ENCODE data around the gene TEX13D.
"Not testable (repeated sequence)": the region's sequence is repeated elsewhere in the genome, so short reads cannot be mapped to it uniquely, and the experiment has no call there.

Gene TEX13D

DNA sequence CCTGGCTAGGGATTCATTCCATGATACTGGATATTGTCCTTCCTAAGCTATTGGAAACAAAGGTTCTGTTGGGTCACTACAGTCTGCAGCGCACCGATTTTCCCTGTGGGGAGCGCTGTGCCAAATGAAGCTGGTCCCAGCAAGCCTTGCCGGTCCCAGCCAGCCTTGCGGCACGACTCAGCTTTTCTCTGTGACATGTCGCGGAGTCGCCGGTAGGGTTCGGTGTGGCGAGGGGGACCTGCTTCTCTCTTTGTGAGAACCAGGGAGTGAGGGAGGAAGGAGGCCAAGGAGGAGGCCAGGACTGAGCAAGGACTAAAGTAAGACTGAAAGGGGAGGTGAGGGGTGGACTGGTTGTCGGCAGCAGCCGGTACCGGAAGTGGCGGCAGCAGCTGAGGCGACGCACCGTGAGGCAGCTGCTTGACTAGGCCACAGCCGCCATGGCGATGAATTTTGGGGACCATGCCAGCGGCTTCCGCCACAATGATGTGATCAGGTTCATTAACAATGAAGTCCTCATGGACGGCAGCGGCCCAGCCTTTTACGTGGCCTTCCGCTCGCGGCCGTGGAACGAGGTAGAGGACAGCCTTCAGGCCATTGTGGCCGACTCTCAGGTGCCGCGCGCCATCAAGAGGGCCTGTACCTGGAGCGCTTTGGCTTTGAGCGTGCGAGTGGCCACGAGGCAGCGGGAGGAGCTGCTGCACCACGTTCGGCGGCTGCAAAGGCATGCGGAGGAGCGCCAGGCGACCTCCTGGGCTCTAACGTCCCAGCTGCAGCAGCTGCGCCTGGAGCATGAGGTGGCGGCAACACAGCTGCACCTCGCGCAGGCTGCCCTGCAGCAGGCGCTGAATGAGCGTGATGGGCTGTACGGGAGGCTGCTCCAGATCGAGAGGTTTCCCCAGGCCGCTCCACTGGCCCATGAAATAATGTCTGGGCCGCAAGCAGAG is at the start of gene TEX13D:
Gene TEX13D (plus strand): TSS at position 180 of the 944 bp plus-strand sequence. CDS start 258 bp downstream, at position 438.
- DNase-seq (ENCODE audit: low read depth in 2 of 2, low spot score in 1 of 2) = no peak

DNA sequence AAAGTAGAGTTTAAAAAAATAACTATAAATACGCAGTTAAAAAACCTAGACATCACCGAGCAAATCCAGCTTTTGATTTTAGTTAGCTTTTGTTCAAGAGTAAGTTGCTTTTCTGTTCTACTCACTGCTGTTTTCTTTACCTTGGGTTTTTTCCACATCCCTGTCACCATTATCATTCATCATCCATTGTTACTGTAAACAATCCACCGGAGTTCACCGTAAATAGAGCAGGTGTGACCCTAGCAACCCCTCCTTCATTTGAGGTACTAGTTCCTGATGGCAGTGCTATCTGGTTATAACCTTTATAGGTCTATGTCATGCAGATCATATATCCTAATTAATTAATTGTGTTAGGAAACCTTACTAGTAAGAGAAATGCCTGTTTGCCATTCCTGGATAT is 43.0 kb upstream of the TEX13D start:
- DNase-seq (ENCODE audit: low read depth in 2 of 2, low spot score in 1 of 2) = no peak

DNA sequence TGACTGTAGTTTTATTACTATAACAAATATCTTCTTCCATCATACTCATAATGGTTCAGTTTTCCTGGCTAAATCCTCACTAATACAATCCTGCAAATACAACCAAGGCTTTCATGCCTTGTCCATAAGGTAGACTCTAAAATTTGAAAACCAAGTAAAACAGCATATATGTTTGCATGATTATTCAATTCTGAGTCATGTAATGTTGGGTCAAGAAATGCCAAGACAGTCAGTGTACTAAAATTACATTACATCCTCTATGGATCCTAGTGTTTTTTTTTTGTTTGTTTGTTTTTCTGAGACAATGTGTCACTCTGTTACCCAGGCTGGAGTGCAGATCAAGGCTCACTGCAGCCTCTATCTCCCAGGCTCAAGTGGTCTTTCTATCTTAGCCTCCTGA is 38.6 kb upstream of the TEX13D start:
- DNase-seq (ENCODE audit: low read depth in 2 of 2, low spot score in 1 of 2) = no peak

DNA sequence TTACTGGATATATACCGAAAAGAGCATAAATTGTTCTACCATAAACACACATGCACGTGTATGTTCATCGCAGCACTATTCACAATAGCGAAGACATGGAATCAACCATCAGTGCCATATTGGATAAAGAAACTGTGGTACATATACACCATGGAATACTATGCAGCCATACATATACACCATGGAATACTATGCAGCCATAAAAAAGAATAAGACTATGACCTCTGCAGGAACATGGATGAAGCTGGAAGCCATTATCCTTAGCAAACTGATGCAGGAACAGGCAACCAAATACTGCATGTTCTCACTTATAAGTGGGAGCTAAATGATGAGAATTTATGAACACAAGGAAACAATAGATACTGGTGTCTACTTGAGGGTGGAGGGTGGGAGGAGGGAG is 33.1 kb upstream of the TEX13D start:
- DNase-seq (ENCODE audit: low read depth in 2 of 2, low spot score in 1 of 2) = not testable (repeated sequence)

DNA sequence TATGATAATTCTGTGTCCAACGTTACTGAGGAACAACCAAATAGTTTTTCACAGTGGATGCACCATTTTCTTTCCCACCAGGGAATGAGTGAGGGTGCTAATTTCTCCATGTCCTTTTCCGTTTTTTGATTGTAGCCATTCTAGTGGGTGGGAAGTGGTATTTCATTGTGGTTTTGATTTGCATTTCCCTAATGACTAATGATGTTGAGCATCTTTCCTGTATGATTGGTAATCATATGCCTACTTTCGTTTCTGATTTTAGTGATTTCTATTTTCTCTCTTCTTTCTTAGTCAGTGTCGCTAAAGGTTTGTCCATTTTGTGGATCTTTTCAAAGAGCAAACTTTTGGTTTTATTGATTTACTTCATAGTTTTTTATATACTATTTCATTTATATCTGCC is 32.1 kb upstream of the TEX13D start:
- no peak for DNase-seq (ENCODE audit: low read depth in 2 of 2, low spot score in 1 of 2)

DNA sequence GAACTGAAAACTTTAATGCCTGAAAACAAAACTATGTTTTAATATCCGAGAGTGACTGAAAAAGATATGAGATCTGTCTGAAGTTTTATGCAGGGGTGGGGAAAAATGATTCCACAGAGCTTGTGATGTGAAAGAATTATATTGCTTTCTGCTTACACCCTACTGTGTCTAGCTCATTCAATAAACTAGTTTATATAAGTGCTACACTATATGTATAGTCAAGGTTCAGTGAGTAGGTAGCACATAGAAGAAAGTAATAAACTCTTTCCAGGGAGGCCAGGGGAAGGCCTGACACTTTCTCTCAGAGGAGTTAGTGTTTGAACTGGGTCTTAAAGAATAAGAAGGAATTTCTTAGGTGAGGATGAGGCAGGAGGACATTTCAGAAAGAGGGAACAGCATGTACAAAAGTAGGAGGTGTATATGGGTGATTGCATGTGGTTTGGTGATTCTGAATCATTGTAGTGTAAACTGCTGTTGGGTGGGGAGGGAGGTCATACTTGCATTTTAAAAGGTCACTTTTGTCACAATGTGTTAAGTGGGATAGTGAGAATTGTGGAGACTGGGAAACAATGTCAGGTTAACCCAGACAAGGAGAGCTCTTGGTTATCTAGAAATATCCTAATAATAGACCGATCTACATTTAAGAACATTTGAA is 25.1 kb upstream of the TEX13D start:
- DNase-seq (ENCODE audit: low read depth in 2 of 2, low spot score in 1 of 2) = no peak

DNA sequence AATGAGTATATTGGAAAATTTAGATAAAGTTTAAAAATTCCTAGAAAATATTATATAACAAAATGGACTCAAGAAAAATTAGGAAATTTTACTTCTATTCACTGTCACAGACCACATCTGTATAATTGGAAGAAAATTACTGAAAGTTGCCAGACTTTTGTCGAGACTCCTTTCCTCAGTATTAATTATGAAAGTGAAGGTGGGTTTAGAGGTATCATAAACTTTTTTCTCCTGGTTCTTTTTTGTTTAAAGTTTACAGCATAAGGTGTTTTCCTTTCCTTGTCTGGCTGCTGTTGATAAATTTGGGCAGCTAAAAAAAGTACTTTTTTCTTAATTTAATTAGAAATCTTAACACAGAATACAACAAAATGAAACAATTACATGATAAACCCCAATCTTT is 6.7 kb upstream of the TEX13D start:
- DNase-seq (ENCODE audit: low read depth in 2 of 2, low spot score in 1 of 2) = no peak

DNA sequence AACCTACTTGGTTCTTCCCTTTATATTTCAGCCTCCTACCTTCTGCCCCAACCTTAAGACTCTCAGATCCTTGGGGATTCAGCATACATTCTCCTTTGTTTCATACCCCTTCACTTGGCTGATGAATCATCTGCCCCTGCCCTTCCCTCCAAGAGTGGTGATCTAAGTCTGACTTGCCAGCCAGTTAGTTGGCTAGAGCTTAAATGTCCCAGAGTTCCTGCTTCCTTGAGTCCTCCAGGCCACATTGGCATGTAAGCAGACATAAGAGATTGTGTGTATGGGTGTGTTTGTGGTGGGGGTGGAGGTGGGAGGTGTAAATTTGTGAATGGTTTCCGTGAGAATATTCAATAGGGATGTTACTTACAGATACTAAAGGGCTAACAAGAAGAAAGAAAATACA is 3.7 kb upstream of the TEX13D start:
- DNase-seq (ENCODE audit: low read depth in 2 of 2, low spot score in 1 of 2) = no peak

DNA sequence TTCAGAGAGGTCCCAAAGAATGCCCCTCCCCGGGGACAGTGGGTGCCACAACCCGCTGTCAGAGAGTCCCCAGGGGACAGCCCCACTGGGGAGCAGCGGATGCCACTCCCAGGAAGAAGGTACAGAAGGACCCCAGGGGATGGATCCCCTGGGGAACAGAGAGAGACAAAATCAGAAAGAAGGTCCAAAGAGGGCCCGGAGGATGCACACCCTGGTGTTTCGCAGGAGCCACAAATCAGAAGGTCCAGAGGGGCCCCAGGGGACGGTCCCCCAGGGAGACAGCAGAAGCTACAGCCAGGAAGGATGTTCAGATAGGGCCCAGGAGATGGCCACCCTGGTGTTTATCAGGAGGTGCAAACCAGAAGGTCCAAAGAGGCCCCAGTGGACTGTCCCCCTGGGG is 1.4 kb downstream of the TEX13D start:
- no peak for DNase-seq (ENCODE audit: low read depth in 2 of 2, low spot score in 1 of 2)

DNA sequence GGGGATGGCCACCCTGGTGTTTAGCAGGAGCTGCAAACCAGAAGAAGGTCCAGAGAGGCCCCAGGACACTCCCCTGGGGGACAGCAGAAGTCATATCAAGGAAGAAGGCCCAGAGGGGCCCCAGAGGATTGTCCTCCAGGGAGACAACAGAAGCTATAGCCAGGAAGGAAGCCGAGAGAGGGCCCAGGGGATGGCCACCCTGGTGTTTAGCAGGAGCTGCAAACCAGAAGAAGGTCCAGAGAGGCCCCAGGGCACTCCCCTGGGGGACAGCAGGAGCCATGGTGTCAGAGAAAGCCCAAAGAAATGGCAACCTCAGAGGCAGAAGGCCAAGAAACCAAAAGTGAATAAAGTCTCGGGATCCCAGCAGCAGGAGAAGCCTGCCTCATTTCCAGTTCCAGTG is 2.1 kb downstream of the TEX13D start:
- not testable (repeated sequence) for DNase-seq (ENCODE audit: low read depth in 2 of 2, low spot score in 1 of 2)

DNA sequence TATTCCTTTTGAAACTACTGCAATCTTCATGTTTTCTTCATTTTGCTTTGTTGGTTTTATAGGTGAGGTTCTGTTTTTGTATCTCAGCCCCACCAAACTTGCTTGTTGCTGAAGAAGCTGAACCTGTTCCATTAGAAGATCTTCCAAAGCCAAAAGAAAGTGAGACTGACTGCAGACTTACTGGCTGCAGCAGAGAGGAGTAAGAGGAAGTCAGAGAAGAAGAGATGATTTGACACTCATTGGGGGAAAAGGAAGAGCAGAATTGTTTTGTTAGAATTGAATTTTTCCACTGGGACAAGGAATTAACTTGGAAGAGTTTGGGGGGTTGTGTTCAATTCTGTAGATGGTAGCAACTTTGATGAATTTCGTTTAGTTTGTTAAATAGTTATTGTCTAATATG is 3.1 kb downstream of the TEX13D start:
- no peak for DNase-seq (ENCODE audit: low read depth in 2 of 2, low spot score in 1 of 2)

DNA sequence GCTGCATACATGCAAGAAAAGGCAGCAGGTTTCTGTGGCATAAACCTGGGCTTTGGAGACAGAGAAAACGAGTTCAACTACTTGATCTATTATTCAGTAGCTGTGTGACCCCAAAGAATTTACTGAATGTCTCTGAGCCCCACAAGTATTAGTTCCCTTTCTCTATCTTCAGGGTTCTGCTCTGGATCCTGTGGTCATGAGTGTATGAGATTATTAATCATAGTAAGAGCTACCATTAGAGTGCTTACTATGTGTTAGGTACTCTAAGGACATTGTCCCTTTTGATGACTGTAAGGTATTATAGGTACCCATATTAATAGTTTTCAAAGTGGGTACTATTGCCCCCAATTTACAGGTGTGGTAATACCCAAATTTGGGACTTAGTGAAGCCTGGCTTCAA is 5.5 kb downstream of the TEX13D start:
- DNase-seq (ENCODE audit: low read depth in 2 of 2, low spot score in 1 of 2) = no peak

DNA sequence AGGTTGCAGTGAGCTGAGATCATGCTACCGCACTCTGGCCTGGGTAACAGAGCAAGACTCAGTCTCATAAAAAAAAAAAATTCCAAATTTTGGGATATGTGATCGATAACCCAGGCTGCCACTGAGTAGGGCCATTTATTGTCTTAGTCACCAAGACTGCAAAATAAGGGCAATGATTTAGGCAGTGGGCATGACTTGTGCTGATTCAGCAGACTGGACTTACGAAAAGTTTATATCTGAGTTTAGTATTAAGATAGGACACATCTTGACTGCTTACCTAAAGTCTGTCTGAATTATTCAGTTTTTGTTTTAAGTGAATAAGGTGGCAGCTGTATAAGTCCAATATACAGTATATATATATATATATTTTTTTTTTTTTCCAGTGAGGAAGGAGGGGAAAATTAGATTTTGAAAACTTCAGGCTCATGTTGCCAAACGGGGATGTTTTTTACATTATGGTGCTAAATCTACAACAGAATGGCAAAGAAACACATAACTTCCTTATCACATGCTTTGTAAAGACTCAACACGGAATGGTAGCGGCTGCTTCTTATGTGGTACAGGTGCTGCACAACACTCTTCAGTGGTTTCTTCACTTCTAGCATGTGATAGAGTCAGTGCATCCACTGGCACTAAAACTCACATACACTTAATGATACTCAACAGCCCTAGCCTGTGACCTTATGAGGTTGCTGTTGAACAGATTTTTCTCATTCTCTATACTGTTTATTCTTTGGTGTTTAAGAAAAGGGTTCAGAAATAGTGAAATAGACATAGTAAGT is 6.5 kb downstream of the TEX13D start:
- no peak for DNase-seq (ENCODE audit: low read depth in 2 of 2, low spot score in 1 of 2)

DNA sequence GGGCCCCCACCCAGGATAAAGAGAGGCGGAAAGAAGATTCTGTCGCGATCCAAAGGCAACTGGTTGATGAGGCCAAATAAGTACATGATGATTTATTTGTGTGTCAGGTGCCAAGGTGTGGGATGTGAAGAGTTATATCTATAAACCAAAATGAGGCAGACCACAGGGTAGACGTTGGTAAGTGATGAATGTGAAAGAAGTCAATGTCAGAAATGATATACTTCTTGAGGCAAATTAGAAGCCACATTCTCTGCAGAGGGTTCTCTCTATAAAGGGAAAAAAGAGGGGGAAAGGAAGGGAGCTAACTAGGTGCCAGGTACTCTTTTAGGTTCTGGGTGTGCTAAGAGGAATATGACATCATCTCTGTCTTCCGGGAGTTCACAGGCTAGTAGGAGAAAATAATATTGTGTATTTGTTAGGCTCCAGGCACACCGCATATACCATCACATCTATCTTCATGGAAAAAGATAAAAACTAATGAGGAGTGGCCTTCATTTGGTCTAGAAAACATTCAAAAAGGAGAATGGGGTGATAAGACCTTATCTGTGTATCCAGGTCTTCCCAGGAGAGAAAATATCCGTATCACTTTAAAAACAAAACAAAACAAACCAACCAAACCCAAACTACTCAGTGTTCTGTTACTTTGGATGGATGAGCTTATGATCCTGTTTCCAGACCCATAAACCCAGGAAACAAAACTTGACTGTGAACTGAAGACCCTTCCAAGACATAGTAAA is 9.1 kb downstream of the TEX13D start:
- DNase-seq (ENCODE audit: low read depth in 2 of 2, low spot score in 1 of 2) = no peak

DNA sequence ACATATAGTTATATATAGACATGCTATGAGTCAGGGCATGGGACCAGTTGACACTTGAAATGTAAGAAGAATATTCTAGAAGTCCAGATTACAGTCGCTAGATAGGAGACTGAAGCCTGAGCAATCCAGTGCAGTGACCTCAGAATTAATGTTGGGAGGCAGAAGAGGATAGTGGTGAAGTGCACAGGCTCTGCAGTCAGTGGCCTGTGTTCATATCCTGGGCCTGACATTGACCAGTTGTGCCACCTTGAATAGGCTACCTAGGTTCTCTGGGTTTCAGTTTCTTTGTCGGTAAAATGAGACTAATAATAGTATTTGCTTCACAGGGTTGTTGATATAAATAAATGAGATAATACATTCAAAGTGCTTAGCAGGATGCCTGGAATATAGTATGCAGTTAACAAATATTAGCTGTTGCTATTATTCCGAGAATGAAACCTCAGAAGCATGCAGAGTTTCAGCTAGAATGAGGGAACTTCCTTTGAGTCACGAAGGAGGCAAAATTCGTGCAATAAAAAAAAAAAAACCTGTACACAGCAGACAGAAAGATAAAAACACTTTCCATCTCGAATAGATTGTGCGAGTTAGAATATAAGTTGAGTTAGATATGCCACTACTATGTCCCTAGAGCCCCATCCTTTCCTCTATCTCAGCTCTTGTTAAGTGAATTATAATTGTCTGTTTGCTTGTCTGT is 9.9 kb downstream of the TEX13D start:
- DNase-seq (ENCODE audit: low read depth in 2 of 2, low spot score in 1 of 2) = no peak

DNA sequence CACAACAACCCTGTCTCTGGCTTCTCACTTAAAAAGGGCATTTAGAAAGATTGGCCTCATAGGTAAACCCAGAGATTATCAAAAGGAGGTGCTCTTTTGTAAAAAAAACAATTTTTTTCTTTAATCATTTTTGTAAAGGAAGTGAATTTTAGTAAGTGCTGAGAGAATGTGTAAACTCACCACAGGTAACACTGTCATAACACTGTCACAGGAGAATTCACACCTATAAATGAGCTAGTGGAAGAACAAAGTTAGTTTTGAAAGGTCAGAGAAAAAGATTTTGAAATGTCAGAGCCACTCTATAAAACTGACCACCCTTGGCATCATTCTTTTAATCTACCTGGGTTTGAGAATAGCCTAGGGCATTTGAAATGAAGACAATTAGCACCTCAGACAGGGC is 10.6 kb downstream of the TEX13D start:
- no peak for DNase-seq (ENCODE audit: low read depth in 2 of 2, low spot score in 1 of 2)

DNA sequence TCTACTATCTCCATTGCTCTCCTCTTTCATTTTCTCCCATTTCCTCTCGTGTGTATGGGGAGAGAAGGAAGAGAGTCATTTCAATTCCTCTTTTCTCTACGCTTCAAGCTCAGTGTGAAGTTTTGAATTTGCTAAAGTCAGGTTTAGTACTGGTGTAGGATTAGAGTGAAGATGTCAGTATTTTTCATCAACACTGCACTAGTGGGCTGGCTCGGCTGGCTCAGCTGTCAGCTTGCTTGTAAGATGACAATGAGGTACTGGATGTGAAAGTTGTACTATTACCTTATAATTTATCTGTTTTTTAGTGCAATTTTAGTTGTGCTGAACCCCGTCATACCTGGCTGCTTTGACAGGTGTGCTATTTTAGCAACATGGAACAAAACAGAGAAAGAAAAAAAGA is 11.8 kb downstream of the TEX13D start:
- DNase-seq (ENCODE audit: low read depth in 2 of 2, low spot score in 1 of 2) = no peak

DNA sequence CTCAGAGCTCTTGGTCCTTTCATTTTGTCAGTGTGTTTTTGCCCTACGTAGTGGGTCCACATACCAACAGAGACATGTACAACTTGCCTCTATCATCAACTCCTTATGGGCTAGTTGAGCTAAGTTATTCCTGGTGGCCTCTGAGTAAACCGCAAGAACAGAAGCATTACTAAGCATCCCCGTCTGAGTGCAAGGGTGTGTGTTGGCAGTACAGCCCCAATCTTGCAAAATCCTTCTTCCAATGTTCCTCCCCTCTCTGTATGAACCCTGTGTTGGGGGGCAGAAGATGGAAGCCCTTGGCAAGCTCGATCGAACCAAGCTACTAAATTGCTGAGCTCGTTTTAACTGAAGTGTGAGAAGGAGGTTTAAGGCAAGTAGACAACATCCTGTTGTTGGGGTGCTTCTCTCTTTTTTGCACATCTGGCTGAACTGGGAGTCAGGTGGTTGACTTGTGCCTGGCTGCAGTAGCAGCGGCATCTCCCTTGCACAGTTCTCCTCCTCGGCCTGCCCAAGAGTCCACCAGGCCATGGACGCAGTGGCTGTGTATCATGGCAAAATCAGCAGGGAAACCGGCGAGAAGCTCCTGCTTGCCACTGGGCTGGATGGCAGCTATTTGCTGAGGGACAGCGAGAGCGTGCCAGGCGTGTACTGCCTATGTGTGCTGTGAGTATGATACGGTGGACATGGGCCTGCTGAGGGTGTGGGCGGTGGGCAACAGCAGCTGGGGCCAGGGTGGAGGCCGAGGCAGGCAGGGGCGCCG is 13.8 kb downstream of the TEX13D start, which contains the start of gene SH2D1A:
Gene SH2D1A (plus strand): TSS at position 447 of the 760 bp plus-strand sequence. CDS start 80 bp downstream, at position 527.
- DNase-seq (ENCODE audit: low read depth in 2 of 2, low spot score in 1 of 2) = no peak

DNA sequence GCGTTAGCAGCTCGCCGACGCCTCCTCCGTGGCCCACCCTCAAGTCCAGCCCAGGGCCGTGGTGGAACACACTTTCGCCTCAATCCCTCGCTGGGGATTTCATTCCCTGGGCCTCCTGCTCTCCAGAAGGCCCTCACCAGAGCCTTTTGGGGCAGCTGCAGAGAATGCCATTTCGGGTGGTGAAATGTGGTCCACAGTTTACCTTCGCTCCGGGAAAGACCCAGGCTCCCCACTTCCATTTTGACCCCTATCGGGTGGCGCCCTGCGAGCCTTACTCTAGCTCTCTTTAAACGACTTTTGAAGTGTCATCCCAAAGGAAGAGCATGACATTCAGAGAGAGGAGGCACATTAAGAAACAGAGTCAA is 14.4 kb downstream of the TEX13D start:
- DNase-seq (ENCODE audit: low read depth in 2 of 2, low spot score in 1 of 2) = no peak

DNA sequence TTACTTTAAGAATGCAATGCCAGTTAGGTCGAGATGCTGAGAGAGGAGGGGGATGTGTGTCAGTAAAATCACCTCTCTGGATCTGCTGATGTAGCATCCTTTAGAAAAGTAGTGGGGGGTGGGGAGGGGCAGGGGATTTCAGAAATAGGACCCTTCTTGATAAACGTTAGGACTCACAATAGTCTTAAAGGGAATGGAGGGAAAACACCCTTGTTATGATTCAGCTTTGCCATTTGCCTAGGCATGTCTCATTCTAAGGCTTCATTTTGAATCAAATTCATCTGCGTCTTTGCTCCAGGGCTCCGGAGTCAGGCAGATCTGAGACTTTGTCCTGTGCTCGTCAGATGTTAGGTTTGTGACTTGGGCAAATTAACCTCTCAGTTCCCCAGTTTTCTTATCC is 14.8 kb downstream of the TEX13D start:
- no peak for DNase-seq (ENCODE audit: low read depth in 2 of 2, low spot score in 1 of 2)
